Lower lobe of right lung (tissue), 2 donors: ENCODE measurements around the gene TJP1. TPM values are rescaled to one million over a fixed set of nuclear protein-coding genes. Genes with fewer than 3 reads are reported as not detected.

Source experiments
- ATAC-seq, 2 donors: fragments of 200-7000 bp; cut with Tn5 transposase; one replicate each; pipeline ENCODE4 v1.9.1; 2020 to 2022; ENCODE audit warnings: mild to moderate bottlenecking in 2 of 2, moderate library complexity in 2 of 2
- DNase-seq: peaks from one replicate; pipeline ENCODE4 v3.0.0-alpha.2; 2020
- H3K27ac ChIP-seq: fragments of 200-600 bp; one replicate; pipeline ENCODE4 v1.8.0; 2022
- H3K27me3 ChIP-seq: fragments of 200-600 bp; one replicate; pipeline ENCODE4 v1.8.0; 2022; ENCODE audit warnings: low read depth
- H3K36me3 ChIP-seq: fragments of 200-600 bp; one replicate; pipeline ENCODE4 v1.8.0; 2022; ENCODE audit warnings: mild to moderate bottlenecking
- H3K4me1 ChIP-seq: fragments of 200-600 bp; one replicate; pipeline ENCODE4 v1.8.0; 2022
- H3K4me3 ChIP-seq: fragments of 200-600 bp; one replicate; pipeline ENCODE4 v1.8.0; 2022; ENCODE audit warnings: mild to moderate bottlenecking
- H3K9me3 ChIP-seq: fragments of 200-600 bp; one replicate; pipeline ENCODE4 v1.8.0; 2022
- intact Hi-C: fragments of 100-400 bp; cut with DNase I; formaldehyde crosslinking; loops from one replicate; pipeline ENCODE4 v1.11.0; 2022
- total RNA-seq: library from RNA; stranded (reverse); fragmentation: NEBNext Ultra II Directional; extraction: Animal tissue kit (Norgen Biotek cat#: 25700); gene quantifications from one replicate; pipeline ENCODE4 v1.2.1, GENCODE V29; 2021
- TF ChIP-seq, protein P1 (sequence below): fragments of 200-600 bp; IDR thresholded peaks from one replicate; pipeline ENCODE4 v1.8.0; 2022; ENCODE audit warnings: antibody characterized with exemption, mild to moderate bottlenecking
- donor health status: DM: no; HTN: yes; CAD: no; lungs with severe emphysema.

The TJP1 gene
- total RNA-seq, 1 donor from 2014 or later = 115 TPM

DNA sequence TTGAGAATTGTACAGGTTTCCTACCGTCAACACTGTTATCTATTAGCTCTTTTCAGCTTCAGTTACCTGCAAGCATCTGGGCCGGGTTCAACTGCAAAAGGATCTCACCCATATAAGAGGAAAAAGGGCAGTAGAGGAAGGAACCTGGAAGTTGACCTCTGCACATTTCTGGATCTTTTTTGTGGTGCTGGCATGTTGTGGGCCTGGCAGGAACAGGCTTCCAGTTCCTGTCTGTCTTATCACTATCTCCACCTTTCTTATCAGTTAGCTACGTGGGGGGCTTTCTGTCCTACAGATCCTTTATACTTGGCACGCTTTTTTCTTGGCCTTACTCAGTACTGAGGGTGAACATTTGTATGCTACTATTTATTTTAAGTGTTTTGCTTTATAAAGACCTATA, 42.2 kb upstream of the TJP1 start:
- no peak for DNase-seq
- no peak overlapping the region for H3K27ac ChIP-seq
- no peak for ATAC-seq
- no peaks in the 10 kb centered on the region for H3K36me3 ChIP-seq
- H3K9me3 ChIP-seq = no peaks in the 10 kb centered on the region
- intact Hi-C loops = no loop called here
- TF ChIP-seq, protein P1, sequence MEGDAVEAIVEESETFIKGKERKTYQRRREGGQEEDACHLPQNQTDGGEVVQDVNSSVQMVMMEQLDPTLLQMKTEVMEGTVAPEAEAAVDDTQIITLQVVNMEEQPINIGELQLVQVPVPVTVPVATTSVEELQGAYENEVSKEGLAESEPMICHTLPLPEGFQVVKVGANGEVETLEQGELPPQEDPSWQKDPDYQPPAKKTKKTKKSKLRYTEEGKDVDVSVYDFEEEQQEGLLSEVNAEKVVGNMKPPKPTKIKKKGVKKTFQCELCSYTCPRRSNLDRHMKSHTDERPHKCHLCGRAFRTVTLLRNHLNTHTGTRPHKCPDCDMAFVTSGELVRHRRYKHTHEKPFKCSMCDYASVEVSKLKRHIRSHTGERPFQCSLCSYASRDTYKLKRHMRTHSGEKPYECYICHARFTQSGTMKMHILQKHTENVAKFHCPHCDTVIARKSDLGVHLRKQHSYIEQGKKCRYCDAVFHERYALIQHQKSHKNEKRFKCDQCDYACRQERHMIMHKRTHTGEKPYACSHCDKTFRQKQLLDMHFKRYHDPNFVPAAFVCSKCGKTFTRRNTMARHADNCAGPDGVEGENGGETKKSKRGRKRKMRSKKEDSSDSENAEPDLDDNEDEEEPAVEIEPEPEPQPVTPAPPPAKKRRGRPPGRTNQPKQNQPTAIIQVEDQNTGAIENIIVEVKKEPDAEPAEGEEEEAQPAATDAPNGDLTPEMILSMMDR = no peak
- H3K27me3 ChIP-seq = no peaks in the 10 kb centered on the region
- H3K4me1 ChIP-seq = peaks cover 4% of the 10 kb centered on the region
- no peak overlapping the region for H3K4me3 ChIP-seq

DNA sequence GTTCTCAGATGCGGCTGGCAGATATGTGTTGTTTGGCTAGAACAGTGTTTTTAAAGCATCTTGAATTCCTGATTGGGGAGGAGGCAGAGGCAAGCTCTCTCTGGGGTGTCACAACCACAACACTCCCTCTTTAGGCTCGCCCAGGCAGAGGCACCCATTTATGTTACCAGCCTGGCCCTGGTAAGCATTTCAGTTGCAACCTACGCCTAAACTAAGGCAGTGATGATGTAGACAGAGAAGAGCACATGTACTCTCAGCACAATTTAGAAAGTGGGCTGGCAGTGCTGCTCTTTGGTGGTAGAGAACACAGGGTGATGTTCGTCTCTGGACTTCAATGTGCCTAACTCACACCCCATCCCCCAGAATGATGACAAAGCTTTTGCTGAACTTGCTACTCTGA, 41.2 kb upstream of the TJP1 start:
- TF ChIP-seq, protein P1 = no peak
- no peaks in the 10 kb centered on the region for H3K36me3 ChIP-seq
- H3K27ac ChIP-seq = no peak overlapping the region
- intact Hi-C loops = no loop called here
- ATAC-seq = no peak
- peaks cover under 1% of the 10 kb centered on the region for H3K4me1 ChIP-seq
- no peaks in the 10 kb centered on the region for H3K9me3 ChIP-seq
- DNase-seq = no peak
- H3K4me3 ChIP-seq = no peak overlapping the region
- H3K27me3 ChIP-seq = no peaks in the 10 kb centered on the region

DNA sequence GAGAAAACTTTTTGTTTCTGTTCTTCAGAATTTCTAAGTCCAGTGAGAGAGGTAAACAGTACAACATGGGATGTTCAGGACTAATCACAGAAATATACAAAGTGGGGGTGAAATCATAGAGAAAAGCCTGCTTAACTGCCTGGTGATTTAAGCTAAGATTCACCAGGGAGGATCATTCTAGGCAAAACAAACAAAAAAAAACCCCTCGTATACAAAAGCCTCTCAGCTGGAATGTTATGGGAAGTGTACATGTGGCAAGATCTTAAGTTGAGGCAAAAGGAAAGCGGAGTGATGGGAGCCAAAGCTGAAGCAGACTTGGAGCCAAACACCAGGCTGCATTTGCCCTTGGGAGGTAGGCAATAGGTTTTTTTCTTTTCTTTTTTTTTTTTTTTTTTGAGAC, 40.0 kb upstream of the TJP1 start:
- ATAC-seq = no peak
- intact Hi-C loops = no loop called here

DNA sequence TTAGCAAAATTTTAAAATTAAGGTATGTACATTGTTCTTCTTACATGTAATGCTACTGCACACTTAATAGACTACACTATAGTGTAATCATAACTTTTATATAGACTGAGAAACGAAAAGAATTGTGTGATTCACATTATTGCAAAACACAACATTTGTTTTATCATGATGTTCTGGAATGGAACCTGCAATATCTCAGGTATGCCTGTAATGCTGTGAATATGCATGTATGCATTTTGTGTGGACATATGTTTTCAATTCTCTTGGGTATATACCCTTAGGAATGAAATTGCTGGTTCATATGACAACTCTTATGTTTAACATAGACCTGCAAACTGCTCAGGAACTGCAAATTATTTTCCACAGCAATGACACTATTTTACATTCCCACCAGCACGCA, 38.6 kb upstream of the TJP1 start:
- TF ChIP-seq, protein P1 = no peak
- DNase-seq (no peak), ATAC-seq (no peak)
- intact Hi-C loops = no loop called here
- Histone ChIP-seq H3K4me3 (no peak overlapping the region), H3K9me3 (no peaks in the 10 kb centered on the region), H3K27ac (no peak overlapping the region), H3K36me3 (no peaks in the 10 kb centered on the region), H3K4me1 (no peaks in the 10 kb centered on the region), H3K27me3 (no peaks in the 10 kb centered on the region)

More for the DNA sequence above, 40.0 kb upstream of the TJP1 start:
- H3K4me3 ChIP-seq = no peak overlapping the region
- no peak overlapping the region for H3K27ac ChIP-seq
- H3K36me3 ChIP-seq = no peaks in the 10 kb centered on the region
- no peak for DNase-seq
- no peaks in the 10 kb centered on the region for H3K9me3 ChIP-seq
- TF ChIP-seq, protein P1 = no peak
- H3K4me1 ChIP-seq = no peaks in the 10 kb centered on the region
- H3K27me3 ChIP-seq = no peaks in the 10 kb centered on the region

DNA sequence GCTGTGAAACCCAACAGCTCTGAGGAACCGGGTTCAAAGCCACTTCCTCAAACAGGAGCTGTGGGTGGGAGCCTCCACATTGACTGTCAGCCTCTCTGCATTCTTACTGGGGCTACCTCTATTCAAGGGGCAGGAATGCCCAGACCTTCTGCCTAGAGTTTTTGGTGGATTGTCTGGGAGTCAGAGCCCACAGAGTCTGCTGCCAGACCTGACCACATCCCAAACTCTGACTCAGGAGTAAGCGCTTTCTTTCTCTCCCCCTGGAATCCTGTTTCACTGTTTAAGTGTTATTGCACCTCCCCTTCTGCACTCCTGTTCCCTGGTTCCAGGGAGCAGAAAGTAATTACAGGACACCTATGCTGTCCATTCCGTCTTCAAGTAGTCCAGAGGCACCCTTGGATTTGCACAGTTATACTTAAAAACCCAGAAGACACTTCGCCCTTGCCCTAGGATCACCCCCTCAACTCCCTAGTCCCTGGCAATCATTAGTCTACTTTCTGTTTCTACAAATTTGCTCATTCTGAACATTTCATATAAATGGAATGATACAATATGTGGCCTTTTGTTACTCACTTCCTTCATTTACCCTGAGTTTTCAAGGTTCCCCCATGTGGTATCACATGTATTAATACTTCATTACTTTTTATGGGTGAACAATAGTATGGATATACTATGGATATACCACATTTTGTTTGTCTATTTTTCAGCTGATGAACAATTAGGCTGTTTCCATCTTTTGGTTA, 37.9 kb upstream of the TJP1 start:
- H3K27ac ChIP-seq = no peak overlapping the region
- no peaks in the 10 kb centered on the region for H3K36me3 ChIP-seq

More for the DNA sequence above, 37.9 kb upstream of the TJP1 start:
- DNase-seq (no peak), ATAC-seq (no peak)
- H3K27me3 ChIP-seq = no peaks in the 10 kb centered on the region
- H3K9me3 ChIP-seq = no peaks in the 10 kb centered on the region
- no peaks in the 10 kb centered on the region for H3K4me1 ChIP-seq
- intact Hi-C loops = no loop called here
- no peak overlapping the region for H3K4me3 ChIP-seq
- TF ChIP-seq, protein P1 = no peak
